GDM1 (cell line): ENCODE measurements around the gene BTBD8.

Experiments
- DNase-seq: peaks from one replicate; lab custom pipeline; 2025; lab: John Stamatoyannopoulos, UW

The BTBD8 gene

GRCh38 chr1:92094090-92094489 is 13.9 kb downstream of the BTBD8 start:
- DNase-seq = no peak

- no peak for DNase-seq
These were observed 14.4 kb downstream of the BTBD8 start for GRCh38 chr1:92094595-92094994.

DNA sequence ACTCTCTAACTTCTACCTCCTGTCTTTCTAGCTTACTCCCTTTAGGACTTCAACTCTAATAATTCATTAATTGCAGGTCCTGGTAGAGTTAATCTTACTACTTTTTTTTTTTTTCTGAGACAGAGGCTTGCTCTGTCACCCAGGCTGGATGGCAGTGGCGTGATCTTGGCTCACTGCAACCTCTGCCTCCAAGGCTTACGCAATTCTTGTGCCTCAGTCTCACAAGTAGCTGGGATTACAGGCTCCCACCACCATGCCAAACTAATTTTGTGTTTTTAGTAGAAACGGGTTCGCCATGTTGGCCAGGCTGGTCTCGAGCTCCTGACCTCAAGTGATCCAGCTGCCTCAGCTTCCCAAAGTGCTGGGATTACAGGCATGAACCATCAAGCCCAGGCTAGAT is 15.7 kb downstream of the BTBD8 start:
- no peak for DNase-seq

DNA sequence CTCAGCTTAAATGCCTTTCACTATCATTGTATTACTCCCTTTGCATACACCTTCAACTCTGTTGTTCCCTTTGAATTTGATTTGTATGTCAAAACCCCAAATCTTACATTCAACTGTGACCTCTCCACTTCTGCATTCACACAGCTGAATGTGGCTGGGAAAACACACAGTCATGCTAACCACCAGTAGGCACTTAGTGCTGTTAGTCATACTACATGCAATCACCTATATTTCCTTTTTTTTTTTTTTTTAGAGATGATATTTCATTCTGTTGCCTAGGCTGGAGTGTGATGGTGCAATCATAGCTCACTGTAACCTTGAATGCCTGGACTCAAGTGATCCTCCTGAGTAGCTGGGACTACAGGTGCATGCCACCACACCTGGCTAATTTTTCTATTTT is 16.2 kb downstream of the BTBD8 start:
- no peak for DNase-seq

GRCh38 chr1:92105546-92106081 is 25.5 kb downstream of the BTBD8 start:
- DNase-seq = no peak

DNA sequence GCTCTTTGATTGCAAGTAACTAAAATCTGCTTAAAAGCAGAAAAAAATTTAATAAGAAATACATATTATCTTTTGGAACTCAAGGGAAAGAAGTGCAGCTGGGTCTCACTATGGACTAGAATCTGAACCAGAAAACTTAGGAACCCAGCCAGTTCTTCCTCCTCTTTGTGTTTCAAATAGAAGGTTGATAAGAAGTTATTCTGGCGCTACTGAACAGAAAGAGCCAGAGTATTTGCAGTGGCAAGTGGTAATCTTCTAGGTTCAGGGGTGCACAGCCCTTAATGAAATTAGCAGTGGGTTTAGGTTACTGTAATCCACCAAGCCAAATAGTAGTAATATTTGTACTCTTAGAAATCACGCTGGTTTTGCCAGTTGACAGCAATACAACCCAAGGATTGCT is 28.5 kb downstream of the BTBD8 start:
- DNase-seq = no peak

DNA sequence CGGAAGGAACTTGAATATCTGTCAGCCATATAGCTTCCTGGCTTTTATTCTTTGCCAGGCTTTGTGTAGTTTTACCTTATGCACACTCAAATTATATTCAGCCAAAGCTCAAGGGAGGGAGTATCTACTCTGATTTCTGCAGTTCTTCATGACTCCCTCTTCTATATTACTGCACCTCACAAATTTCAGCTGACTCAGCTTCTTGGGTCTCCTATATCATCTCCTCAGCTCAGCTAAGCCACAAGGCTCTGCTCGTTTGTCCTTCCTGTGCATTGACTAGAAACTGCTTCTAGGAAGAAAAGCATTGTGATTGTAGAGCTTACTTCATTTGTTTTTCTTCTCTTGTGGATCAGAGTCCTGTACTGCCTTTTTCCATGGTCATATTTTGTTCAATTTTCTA is 37.4 kb downstream of the BTBD8 start:
- DNase-seq = no peak

GRCh38 chr1:92118826-92119225 is 38.7 kb downstream of the BTBD8 start:
- DNase-seq = no peak

DNA sequence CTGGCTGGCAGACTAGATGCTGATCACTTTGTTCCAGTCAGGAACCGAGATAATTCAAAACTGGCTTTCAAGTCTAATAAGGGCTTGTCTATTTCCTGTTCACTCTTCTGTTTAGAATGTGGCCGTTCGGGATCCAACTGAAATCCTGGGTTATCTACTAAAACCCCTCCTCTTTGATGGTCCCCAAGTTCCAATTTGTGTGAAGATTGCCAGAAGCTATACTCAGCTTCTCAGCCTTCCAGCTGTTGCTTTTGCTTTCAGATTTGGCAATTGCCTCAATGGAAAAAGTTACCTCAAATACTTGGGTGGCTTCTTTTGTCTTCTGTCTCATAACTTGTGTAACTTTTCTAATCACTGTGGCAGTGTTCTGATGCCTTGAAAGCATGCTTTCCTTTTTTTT is 43.7 kb downstream of the BTBD8 start:
- no peak for DNase-seq

GRCh38 chr1:92125204-92125603 is 45.1 kb downstream of the BTBD8 start:
- no peak for DNase-seq

DNA sequence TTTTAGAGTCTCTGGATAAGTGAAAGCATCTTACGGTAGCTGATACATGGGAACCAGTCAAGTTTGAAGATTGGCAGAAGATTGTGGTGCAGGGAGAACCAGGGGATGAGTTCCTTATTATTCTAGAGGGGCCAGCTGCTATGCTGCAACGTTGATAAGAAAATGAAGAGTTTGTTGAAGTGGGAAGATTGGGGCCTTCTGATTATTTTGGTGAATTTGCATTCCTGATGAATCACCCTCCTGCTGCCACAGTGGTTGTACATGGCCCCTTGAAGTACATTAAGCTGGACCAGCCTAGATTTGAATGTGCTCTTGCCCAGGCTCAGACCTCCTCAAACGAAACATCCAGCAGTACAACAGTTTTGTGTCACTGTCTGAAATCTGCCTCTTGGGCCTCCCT is 45.9 kb downstream of the BTBD8 start:
- DNase-seq = no peak

DNA sequence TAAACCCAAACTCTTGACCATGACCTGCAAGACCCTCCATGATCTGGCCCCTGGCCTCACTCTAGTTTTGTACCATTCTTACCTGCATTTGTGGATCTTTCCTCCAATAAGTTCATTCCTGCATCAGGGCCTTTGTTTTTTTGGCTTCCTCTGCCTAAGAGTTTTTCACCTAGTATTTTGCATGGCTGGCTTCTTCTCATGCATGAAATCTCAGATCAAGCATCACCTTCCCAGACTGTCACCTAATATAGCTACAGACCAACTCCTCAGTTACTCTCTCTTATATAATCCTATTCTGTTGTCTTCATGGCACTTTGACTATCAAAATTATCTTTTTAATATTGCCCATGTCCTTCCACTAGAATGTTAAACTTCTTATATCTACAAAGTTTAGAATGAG is 54.2 kb downstream of the BTBD8 start:
- no peak for DNase-seq

DNA sequence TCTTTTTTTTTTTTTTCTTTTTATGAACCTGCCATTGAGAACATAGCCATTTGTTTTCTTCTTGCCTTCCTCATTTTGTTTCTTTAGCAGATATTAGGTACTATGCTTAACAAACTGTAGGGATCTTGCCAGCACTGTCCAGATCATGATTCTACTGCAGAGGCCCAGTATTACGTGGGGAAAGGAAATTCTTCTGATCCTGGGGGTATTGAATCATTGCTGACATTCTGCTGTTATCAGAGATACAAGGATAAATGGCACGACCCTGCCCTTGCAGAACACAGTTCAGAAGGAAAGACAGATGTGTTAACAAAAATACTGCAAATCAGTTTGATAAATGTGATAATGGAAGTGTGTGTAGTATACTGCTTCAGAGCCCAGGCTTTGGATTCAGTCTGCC is 56.2 kb downstream of the BTBD8 start:
- no peak for DNase-seq

DNA sequence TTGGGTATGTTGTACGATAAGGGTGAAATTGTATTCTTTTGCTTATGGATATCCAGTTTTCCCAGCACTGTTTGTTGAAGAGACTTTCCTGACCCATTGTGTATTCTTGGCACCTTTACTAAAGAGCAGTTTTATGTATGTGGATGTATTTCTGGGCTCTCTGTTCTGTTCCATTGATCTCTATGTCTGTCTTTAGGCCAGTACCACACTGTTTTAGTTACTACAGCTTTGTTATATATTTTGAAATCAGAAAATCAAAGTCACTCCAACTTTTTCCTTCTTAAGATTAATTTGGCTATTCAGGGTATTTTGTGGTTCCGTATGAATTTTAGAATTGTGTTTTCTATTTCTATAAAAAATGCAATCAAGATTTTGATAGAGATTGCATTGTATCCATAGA is 74.8 kb downstream of the BTBD8 start:
- DNase-seq = no peak

GRCh38 chr1:92159593-92159992 is 79.4 kb downstream of the BTBD8 start:
- DNase-seq = no peak

DNA sequence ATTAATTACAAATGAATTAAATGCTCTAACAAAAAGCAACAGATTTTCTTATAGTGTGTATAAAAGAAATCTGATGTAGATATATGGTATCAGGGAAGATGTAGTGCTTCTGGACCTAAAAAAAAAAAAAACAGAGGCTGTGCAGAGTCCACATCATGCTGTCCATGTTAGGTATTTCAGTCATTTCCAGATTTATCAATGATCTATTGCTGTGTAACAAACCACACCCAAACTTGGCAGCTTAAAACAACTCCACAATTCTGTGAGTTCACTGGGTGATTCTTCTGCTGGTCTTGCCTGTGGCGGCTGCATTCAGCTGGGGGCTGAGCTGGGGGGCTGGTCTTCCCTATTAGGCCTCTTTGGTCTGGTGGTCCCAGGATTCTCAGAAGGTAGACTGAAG is 85.2 kb downstream of the BTBD8 start:
- DNase-seq = no peak

DNA sequence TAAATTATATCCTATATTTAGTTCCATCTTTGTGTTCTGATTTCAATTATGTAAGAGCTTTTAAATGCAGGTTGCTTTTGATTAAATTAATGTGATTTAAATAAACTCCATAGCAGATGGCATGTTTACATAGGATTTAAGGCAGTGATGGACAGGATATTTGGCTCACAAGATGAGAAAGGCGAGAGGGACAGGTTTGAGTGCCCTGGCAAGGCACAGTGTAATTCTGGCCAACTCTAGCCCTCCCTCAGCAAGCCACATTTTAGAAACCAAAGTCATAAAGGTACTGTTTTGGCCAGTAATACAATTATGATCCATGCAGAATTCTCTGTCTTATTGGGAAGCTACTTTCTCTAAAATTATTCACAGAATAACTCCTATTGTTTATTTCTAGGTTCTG is 87.0 kb downstream of the BTBD8 start:
- no peak for DNase-seq

- no peak for DNase-seq
These were observed 88.5 kb downstream of the BTBD8 start for GRCh38 chr1:92168657-92169056.

DNA sequence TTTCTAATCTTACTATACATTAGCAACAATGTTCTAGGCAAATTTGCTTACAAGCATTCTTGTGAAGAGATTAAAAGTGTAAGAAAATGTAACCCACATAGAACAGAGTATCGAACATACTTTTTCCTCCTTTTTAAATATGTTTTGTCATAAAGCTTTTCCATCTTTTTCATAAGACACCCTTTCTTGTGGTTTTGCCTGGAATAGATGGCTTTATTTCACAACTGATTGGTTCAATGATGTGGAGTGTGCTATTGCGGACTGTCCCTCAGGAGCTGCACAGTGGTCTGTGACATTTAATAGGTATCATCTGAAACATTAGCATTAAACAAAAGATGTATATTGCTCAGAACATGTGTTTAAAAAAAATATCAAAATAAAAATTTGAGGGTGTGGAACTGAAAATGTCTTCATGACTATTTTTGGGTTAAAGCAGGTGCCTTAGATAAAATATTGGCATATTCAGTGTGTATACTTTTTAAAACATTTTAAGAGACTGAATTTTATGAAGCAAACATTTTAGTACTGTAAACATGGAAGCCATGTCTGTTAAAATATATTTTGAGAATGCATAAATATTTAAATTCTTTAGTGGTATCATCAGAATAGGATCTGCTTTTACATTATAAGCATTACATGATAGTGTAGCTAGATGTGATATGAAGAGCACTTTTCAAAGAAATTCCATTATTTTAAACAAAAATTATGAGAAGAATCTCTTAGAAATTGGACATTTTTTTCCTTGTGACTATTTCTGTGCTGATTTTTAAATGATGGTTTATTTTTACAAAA is 89.3 kb downstream of the BTBD8 start:
- no peak for DNase-seq

GRCh38 chr1:92184632-92185031 is 104.5 kb downstream of the BTBD8 start:
- no peak for DNase-seq

GRCh38 chr1:92186081-92186480 is 105.9 kb downstream of the BTBD8 start:
- DNase-seq = no peak

- DNase-seq = no peak
These were observed 108.5 kb downstream of the BTBD8 start for GRCh38 chr1:92188436-92189255.

DNA sequence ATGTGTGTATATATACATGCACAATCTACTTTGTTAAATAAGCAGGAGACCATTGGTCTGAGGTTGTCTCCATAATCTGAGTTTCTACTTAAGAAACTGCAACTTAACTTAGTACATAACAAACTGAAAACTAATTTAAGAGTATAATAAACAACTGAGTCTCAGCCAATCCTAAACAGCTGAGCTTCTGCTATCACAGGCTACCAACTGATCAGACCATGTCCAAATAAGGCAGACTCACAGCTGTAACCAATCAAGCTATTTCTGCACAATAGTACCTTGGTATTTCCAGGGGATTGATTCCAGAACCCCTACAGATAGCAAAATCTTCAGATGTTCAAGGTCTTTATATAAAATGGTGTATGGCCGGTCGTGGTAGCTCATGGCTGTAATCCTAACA is 111.6 kb downstream of the BTBD8 start:
- DNase-seq = no peak
